Measurements from ENCODE around the gene CBY1. TPM values are rescaled to one million over a fixed set of nuclear protein-coding genes. Genes with fewer than 3 reads are reported as not detected.

Gene CBY1
- total RNA-seq, 1 donor: 19.4 TPM

- no peak overlapping the region for H3K4me3 ChIP-seq (ENCODE audit: low read depth, low read length)
- no peak for TF ChIP-seq CTCF (IDR thresholded peaks at IDR 0.05; ENCODE audit: insufficient read depth, low read length)
- no peak for DNase-seq (ENCODE audit: low read depth)
These were observed 57.5 kb downstream of the CBY1 start for GRCh38 chr22:38713921-38714320.

GRCh38 chr22:38715176-38715764, 58.8 kb downstream of the CBY1 start:
- no peak overlapping the region for H3K4me3 ChIP-seq (ENCODE audit: low read depth, low read length)
- no peak for DNase-seq (ENCODE audit: low read depth)
- TF ChIP-seq CTCF (IDR thresholded peaks at IDR 0.05; ENCODE audit: insufficient read depth, low read length): no peak

- no peak for DNase-seq (ENCODE audit: low read depth)
- no peak overlapping the region for H3K4me3 ChIP-seq (ENCODE audit: low read depth, low read length)
- no peak for TF ChIP-seq CTCF (IDR thresholded peaks at IDR 0.05; ENCODE audit: insufficient read depth, low read length)
These were observed 59.4 kb downstream of the CBY1 start for GRCh38 chr22:38715852-38716251.

GRCh38 chr22:38716271-38716670, 59.8 kb downstream of the CBY1 start:
- no peak for TF ChIP-seq CTCF (IDR thresholded peaks at IDR 0.05; ENCODE audit: insufficient read depth, low read length)
- H3K4me3 ChIP-seq (ENCODE audit: low read depth, low read length): no peak overlapping the region
- no peak for DNase-seq (ENCODE audit: low read depth)

- no peak overlapping the region for H3K4me3 ChIP-seq (ENCODE audit: low read depth, low read length)
- no peak for TF ChIP-seq CTCF (IDR thresholded peaks at IDR 0.05; ENCODE audit: insufficient read depth, low read length)
- DNase-seq (ENCODE audit: low read depth): no peak
These were observed 60.4 kb downstream of the CBY1 start for GRCh38 chr22:38716826-38717225.

GRCh38 chr22:38717244-38717643, 60.8 kb downstream of the CBY1 start:
- TF ChIP-seq CTCF (IDR thresholded peaks at IDR 0.05; ENCODE audit: insufficient read depth, low read length): no peak
- no peak for DNase-seq (ENCODE audit: low read depth)
- no peak overlapping the region for H3K4me3 ChIP-seq (ENCODE audit: low read depth, low read length)

GRCh38 chr22:38718414-38718813, 62.0 kb downstream of the CBY1 start:
- peak; percentile 80 for TF ChIP-seq CTCF (IDR thresholded peaks at IDR 0.05; ENCODE audit: insufficient read depth, low read length)
- DNase-seq (ENCODE audit: low read depth): peak; percentile 72
- H3K4me3 ChIP-seq (ENCODE audit: low read depth, low read length): no peak overlapping the region

Measured in fibroblast of the aortic adventitia (primary cell).